Peyer's patch (tissue), 4 donors: ENCODE measurements around the gene ERP44. TPM values are rescaled to one million over a fixed set of nuclear protein-coding genes. Genes with fewer than 3 reads are reported as not detected.

ENCODE experiments used
- DNase-seq, 3 donors: peaks; one replicate each; pipeline ENCODE4 v3.0.0-alpha.2; 2017 to 2019
- H3K27ac ChIP-seq, 4 donors: fragments of 200-600 bp; sonication (generic); one replicate each; pipeline ENCODE4 v1.5.1; 2016 to 2019
- H3K27me3 ChIP-seq, 2 donors: fragments of 200-600 bp; sonication (generic); one replicate each; pipeline ENCODE4 v1.5.1; 2019
- H3K36me3 ChIP-seq, 3 donors: fragments of 200-600 bp; sonication (generic); one replicate each; pipeline ENCODE4 v1.5.1; 2016 to 2019
- H3K4me1 ChIP-seq, 4 donors: fragments of 200-600 bp; sonication (generic); one replicate each; pipeline ENCODE4 v1.5.1; 2016 to 2019
- H3K4me3 ChIP-seq, 4 donors: fragments of 200-600 bp; sonication (generic); 1 replicate in 3 of 4; 2 replicates in 1 of 4; pipeline ENCODE4 v1.5.1; 2016 to 2019; ENCODE audit warnings: mild to moderate bottlenecking in 1 of 4
- H3K9me3 ChIP-seq, 4 donors: fragments of 200-600 bp; sonication (generic); one replicate each; pipeline ENCODE4 v1.5.1; 2016 to 2019; ENCODE audit warnings: mild to moderate bottlenecking in 1 of 4
- CTCF ChIP-seq, 6 experiments: fragments of 450-650 bp in 4 of 6; fragments of 200-600 bp in 2 of 6; sonication (generic) in 1 of 6; IDR thresholded peaks; one replicate each; pipeline ENCODE4 v1.5.1; 2017 to 2019; ENCODE audit warnings: antibody characterized with exemption in 6 of 6, mild to moderate bottlenecking in 3 of 6, moderate library complexity in 1 of 6
- POLR2A ChIP-seq, 2 donors: fragments of 450-650 bp; IDR thresholded peaks; one replicate each; pipeline ENCODE4 v1.5.1; 2017; ENCODE audit warnings: antibody characterized with exemption in 2 of 2, mild to moderate bottlenecking in 2 of 2, moderate library complexity in 2 of 2
- small RNA-seq, 2 donors: library from RNA; depleted of rRNA; stranded (forward); fragments of <200 nt; gene quantifications; one replicate each; pipeline ENCODE3, GENCODE V24; 2016
- total RNA-seq, 4 donors: library from RNA; depleted of rRNA; stranded (reverse); fragments of >200 nt; gene quantifications; one replicate each; pipeline ENCODE4 v1.1.0, GENCODE V29; 2016

Gene ERP44
- total RNA-seq, 4 donors from 2014 or later = 9.9 to 21.9 (median 17.4) TPM

GRCh38 chr9:99936947-99937587 lies 161.7 kb downstream of the ERP44 start:
- no peak overlapping the region for H3K4me3 ChIP-seq
- DNase-seq = no peak
- H3K27me3 ChIP-seq = no peaks in the 10 kb centered on the region
- H3K27ac ChIP-seq = no peak overlapping the region
- H3K36me3 ChIP-seq = no peaks in the 10 kb centered on the region
- H3K4me1 ChIP-seq = no peaks in the 10 kb centered on the region
- no peaks in the 10 kb centered on the region for H3K9me3 ChIP-seq
- TF ChIP-seq POLR2A (IDR thresholded peaks at IDR 0.05) (no peak), CTCF (IDR thresholded peaks at IDR 0.05) (no peak)

GRCh38 chr9:99931155-99931840 lies 167.5 kb downstream of the ERP44 start:
- H3K4me3 ChIP-seq = no peak overlapping the region

GRCh38 chr9:99929652-99930051 lies 169.1 kb downstream of the ERP44 start:
- Histone ChIP-seq H3K9me3 (no peaks in the 10 kb centered on the region), H3K27me3 (no peaks in the 10 kb centered on the region), H3K27ac (no peak overlapping the region), H3K4me3 (no peak overlapping the region), H3K36me3 (peaks cover 0 to 24% (median 0%) of the 10 kb centered on the region in 3 donors), H3K4me1 (no peaks in the 10 kb centered on the region)
- DNase-seq = no peak
- TF ChIP-seq POLR2A (IDR thresholded peaks at IDR 0.05) (no peak), CTCF (IDR thresholded peaks at IDR 0.05) (no peak)

More at GRCh38 chr9:99931155-99931840, 167.5 kb downstream of the ERP44 start:
- peaks cover 0 to 24% (median 0%) of the 10 kb centered on the region in 3 donors for H3K36me3 ChIP-seq
- no peak overlapping the region for H3K27ac ChIP-seq
- no peaks in the 10 kb centered on the region for H3K9me3 ChIP-seq
- TF ChIP-seq CTCF (IDR thresholded peaks at IDR 0.05) (no peak), POLR2A (IDR thresholded peaks at IDR 0.05) (no peak)
- H3K4me1 ChIP-seq = no peaks in the 10 kb centered on the region
- DNase-seq = no peak
- H3K27me3 ChIP-seq = no peaks in the 10 kb centered on the region

Small RNA genes within 50 kb of the gene (small RNA-seq; reads per million reads assigned to genes)
- 0 reads per million in 2 donors for gene RN7SL75P

Other genes starting within 250 kb of the ERP44 start
- 100 to 1,000 TPM in 1 of 4 donors, 10 to 100 TPM in 3; 36.4 to 187 (median 40.7) TPM for gene STX17, start 192.3 kb downstream of the ERP44 start, total RNA-seq
- gene INVS, start 243 bp upstream of the ERP44 start, total RNA-seq = 10 to 100 TPM; 22.1 to 56.9 (median 37.3) TPM